ENCODE measurements around the gene SELENOO. TPM values are rescaled to one million over a fixed set of nuclear protein-coding genes. Genes with fewer than 3 reads are reported as not detected.

SELENOO gene
- total RNA-seq, 1 donor from 2014 or later: 39.0 TPM

DNA sequence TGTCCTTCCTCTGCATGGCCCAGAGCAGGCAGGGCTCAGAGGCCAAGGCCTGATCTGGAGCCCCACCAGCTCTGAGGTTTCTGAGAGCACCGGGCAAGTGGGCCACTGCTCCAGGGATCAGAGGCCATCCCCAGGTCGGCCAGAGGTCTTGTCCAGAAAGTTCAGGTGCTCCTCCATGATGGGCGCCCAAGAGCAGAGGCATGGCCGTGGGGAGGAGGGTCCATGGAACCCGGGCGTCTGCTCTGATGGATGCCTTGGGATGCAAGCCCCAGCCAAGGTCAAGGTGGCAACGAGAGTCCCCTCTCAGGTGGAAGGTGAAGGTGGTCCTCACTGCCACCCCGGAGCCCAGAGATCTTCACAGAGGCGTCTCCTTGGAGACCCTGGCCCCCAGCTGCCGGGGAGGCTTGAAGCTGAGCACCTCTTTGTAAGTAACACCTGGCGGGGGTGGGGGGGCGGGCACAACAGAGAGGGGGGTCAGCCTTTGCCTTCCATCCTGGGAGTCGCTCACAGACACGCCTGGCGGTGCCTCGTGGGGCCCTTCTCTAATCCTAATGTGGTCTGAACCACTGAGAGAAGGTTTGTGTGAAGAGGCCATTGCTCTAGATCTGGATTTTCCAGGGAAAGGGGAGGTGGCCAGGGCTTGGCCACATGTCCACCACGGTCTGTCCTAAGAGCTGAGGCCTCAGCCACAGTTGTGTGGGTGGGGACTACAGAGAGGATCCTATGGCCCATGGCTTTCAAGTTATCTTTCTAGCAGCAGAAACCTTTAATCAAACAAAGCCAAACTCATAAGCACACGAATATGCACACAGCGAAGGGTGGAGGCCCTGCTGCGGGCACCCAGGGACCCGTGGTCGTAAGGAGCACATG, 52.5 kb downstream of the SELENOO start:
- TF ChIP-seq, protein P1, sequence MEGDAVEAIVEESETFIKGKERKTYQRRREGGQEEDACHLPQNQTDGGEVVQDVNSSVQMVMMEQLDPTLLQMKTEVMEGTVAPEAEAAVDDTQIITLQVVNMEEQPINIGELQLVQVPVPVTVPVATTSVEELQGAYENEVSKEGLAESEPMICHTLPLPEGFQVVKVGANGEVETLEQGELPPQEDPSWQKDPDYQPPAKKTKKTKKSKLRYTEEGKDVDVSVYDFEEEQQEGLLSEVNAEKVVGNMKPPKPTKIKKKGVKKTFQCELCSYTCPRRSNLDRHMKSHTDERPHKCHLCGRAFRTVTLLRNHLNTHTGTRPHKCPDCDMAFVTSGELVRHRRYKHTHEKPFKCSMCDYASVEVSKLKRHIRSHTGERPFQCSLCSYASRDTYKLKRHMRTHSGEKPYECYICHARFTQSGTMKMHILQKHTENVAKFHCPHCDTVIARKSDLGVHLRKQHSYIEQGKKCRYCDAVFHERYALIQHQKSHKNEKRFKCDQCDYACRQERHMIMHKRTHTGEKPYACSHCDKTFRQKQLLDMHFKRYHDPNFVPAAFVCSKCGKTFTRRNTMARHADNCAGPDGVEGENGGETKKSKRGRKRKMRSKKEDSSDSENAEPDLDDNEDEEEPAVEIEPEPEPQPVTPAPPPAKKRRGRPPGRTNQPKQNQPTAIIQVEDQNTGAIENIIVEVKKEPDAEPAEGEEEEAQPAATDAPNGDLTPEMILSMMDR (IDR thresholded peaks at IDR 0.05): no peak
- intact Hi-C loops (cut with micrococcal nuclease): no loop called here
- peaks cover 1% of the 10 kb centered on the region for H3K36me3 Mint-ChIP-seq (ENCODE audit: low read depth)
- POLR2A ChIA-PET: interaction anchor here (0.9 to 1.6 kb wide), 2 partner anchors 89 to 272 kb away, joined by 3 read pairs; partner anchors contain the start of gene SCO2
- H3K9me3 Mint-ChIP-seq: no peaks in the 10 kb centered on the region
- no peak overlapping the region for H3K27ac Mint-ChIP-seq
- peaks cover 12% of the 10 kb centered on the region for H3K4me1 Mint-ChIP-seq
- no peaks in the 10 kb centered on the region for H3K27me3 Mint-ChIP-seq
- ATAC-seq (ENCODE audit: low read depth) (no peak), DNase-seq (no peak)
- CTCF ChIA-PET: interaction anchor here (0.8 to 4.0 kb wide), 12 partner anchors 10 to 310 kb away, joined by 3 to 39 read pairs (median 4); partner anchors contain the start of genes DENND6B, SCO2 and SYCE3
- no peak overlapping the region for H3K4me3 Mint-ChIP-seq

DNA sequence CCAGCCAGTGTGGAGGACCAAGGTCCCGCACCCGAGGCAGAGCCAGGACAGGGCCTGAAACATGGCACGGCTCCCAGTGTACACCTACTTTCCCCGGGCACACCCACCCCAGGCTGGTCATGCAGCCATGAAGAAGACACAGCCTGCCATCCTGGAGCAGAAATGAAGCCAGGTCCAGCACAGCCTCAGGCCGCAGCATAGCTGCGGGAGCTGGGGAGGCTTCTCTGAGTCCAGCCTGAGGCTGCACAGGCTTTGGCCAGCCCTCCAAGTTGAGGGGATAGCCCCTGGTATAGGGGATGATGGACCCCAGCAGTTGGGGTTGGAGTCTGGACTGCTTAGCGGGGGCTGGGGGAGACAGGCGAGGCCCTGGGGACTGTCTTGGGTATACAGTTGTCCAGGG, 53.1 kb downstream of the SELENOO start:
- CTCF ChIA-PET: no interaction called here
- Mint-ChIP-seq H3K9me3 (no peaks in the 10 kb centered on the region), H3K27ac (no peak overlapping the region), H3K27me3 (peaks cover under 1% of the 10 kb centered on the region), H3K4me1 (peaks cover 12% of the 10 kb centered on the region), H3K36me3 (ENCODE audit: low read depth) (peaks cover 1% of the 10 kb centered on the region), H3K4me3 (no peak overlapping the region)
- TF ChIP-seq, protein P1 (IDR thresholded peaks at IDR 0.05): no peak
- ATAC-seq (ENCODE audit: low read depth) (no peak), DNase-seq (no peak)
- intact Hi-C loops (cut with micrococcal nuclease): no loop called here
- POLR2A ChIA-PET: no interaction called here

DNA sequence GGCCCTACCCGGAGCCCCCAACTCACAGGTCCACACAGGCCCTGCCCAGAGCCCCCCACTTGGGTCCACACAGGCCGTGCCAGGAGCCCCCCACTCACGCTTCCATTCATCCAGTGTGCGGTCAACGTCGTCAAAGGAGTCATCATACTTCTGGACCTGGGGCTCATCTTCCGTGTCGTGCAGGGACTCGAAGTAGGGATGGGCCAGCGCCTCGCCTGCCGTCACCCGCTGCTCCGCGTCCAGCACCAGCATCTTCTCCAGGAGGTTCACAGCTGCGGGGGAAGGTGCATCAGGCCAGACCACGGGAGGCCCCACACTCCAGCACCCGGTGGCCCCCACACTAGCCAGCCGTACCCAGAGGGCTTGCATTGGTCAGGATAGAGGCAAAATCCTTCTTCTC, 54.3 kb downstream of the SELENOO start:
- Mint-ChIP-seq H3K9me3 (no peaks in the 10 kb centered on the region), H3K36me3 (ENCODE audit: low read depth) (peaks cover 1% of the 10 kb centered on the region), H3K27me3 (peaks cover 4% of the 10 kb centered on the region), H3K4me3 (no peak overlapping the region), H3K27ac (no peak overlapping the region), H3K4me1 (peaks cover 6% of the 10 kb centered on the region)
- TF ChIP-seq, protein P1 (IDR thresholded peaks at IDR 0.05): no peak
- ChIA-PET CTCF (no interaction called here), POLR2A (interaction anchor here (0.6 kb wide), 1 partner anchor 271 kb away, joined by 4 read pairs; the partner anchor contains the start of gene SCO2)
- DNase-seq (no peak), ATAC-seq (ENCODE audit: low read depth) (no peak)
- intact Hi-C loops (cut with micrococcal nuclease): no loop called here

DNA sequence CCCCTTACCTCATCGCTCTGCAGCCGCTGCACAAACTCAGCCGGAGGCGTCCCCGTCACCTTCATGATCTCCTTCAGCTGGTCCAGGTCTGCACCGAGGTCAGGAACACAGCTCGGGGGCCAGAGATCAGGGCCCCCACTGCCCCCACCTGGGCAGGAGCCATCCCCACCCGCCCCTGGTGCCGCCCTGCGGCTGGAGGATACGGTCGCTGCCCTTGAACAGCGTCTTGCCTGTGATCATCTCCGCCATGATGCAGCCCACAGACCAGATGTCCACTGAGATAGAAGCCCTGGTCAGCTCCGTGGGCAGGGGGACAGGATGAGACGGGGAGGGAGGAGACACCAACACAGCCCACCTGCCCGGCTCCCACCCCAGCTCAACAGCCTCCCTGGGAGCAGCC, 54.8 kb downstream of the SELENOO start:
- ATAC-seq (ENCODE audit: low read depth) (no peak), DNase-seq (no peak)
- Mint-ChIP-seq H3K36me3 (ENCODE audit: low read depth) (peaks cover 1% of the 10 kb centered on the region), H3K27me3 (peaks cover 4% of the 10 kb centered on the region), H3K4me3 (no peak overlapping the region), H3K9me3 (no peaks in the 10 kb centered on the region), H3K4me1 (peaks cover 2% of the 10 kb centered on the region), H3K27ac (no peak overlapping the region)
- POLR2A ChIA-PET: interaction anchor here (0.6 kb wide), 1 partner anchor 270 kb away, joined by 4 read pairs; the partner anchor contains the start of gene SCO2
- intact Hi-C loops (cut with micrococcal nuclease): no loop called here
- CTCF ChIA-PET: interaction anchor here (0.6 kb wide), 1 partner anchor 241 kb away, joined by 3 read pairs; no protein-coding TSS in a partner anchor
- TF ChIP-seq, protein P1 (IDR thresholded peaks at IDR 0.05): no peak

DNA sequence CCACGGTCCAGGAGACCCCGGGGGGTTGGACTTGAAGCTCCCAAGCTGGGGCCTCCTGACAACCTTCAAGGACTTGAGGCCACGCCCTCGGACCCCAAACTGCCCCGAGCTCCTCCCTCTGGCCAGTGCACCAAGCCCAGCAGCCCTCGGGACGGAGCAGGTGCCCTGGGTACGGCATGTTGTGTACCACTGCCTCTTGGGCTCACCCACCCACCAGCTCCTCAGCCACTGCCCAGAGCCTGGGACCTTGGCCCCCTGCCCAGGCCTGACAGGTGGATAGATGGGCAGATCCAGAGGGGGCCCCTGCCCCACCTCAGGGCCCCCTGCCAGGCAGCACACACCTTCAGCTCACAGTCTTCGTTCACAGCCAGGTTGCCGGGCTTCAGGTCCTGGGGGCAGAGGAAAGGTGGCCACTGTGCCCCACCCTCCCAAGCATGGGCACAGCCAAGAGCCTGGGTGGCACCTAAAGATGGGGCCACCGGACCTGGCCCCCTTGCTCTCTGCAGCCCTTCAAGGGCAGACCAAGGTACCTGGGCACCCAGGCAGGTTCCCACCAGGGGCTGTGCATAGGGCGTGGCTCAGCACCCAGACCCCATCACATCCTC, 55.5 kb downstream of the SELENOO start:
- Mint-ChIP-seq H3K4me1 (no peaks in the 10 kb centered on the region), H3K4me3 (no peak overlapping the region), H3K27ac (no peak overlapping the region), H3K27me3 (peaks cover 4% of the 10 kb centered on the region), H3K9me3 (no peaks in the 10 kb centered on the region), H3K36me3 (ENCODE audit: low read depth) (no peaks in the 10 kb centered on the region)
- ChIA-PET POLR2A (no interaction called here), CTCF (interaction anchor here (0.6 kb wide), 1 partner anchor 241 kb away, joined by 3 read pairs; no protein-coding TSS in a partner anchor)
- no peak for ATAC-seq (ENCODE audit: low read depth)
- TF ChIP-seq, protein P1 (IDR thresholded peaks at IDR 0.05): no peak
- DNase-seq: no peak
- intact Hi-C loops (cut with micrococcal nuclease): no loop called here

All from activated B cell treated with CpG ODN at 0.5 μM for 24 hours (primary cell).